Trophoblast cell (in vitro differentiated cells and primary cell): ENCODE data around the gene APOBEC3C.

ENCODE experiments used
- DNase-seq, 2 donors: peaks; one replicate each; pipeline ENCODE4 v3.0.0-alpha.2; 2016
- H2AFZ ChIP-seq: 2 replicates; pipeline ENCODE4 v1.6.1; 2013; ENCODE audit warnings: low read length, moderate library complexity, mild to moderate bottlenecking; ENCODE audit not compliant: insufficient read depth, poor library complexity
- H2AK5ac ChIP-seq: 2 replicates; pipeline ENCODE4 v1.6.1; 2013; ENCODE audit warnings: mild to moderate bottlenecking, low read length
- H2BK120ac ChIP-seq: 2 replicates; pipeline ENCODE4 v1.6.1; 2013; ENCODE audit warnings: low read length, mild to moderate bottlenecking, moderate library complexity; ENCODE audit not compliant: insufficient read depth, poor library complexity
- H2BK12ac ChIP-seq: 2 replicates; pipeline ENCODE4 v1.6.1; 2013; ENCODE audit warnings: mild to moderate bottlenecking, low read length, moderate library complexity
- H2BK5ac ChIP-seq: 2 replicates; pipeline ENCODE4 v1.6.1; 2013; ENCODE audit warnings: low read length, low read depth, moderate library complexity, mild to moderate bottlenecking; ENCODE audit not compliant: poor library complexity
- H3K14ac ChIP-seq: 2 replicates; pipeline ENCODE4 v1.6.1; 2013; ENCODE audit warnings: mild to moderate bottlenecking, low read length
- H3K18ac ChIP-seq: 2 replicates; pipeline ENCODE4 v1.6.1; 2013; ENCODE audit warnings: mild to moderate bottlenecking, low read length
- H3K23ac ChIP-seq: 2 replicates; pipeline ENCODE4 v1.6.1; 2013; ENCODE audit warnings: low read length
- H3K27ac ChIP-seq: 2 replicates; pipeline ENCODE4 v1.5.1; 2013; ENCODE audit warnings: low read depth, mild to moderate bottlenecking, inconsistent platforms, low read length, moderate library complexity
- H3K27me3 ChIP-seq: 2 replicates; pipeline ENCODE4 v1.6.1; 2013; ENCODE audit warnings: inconsistent platforms, mild to moderate bottlenecking, low read length, moderate library complexity; ENCODE audit not compliant: insufficient read depth
- H3K36me3 ChIP-seq, 2 experiments: 1 replicate in 1 of 2; 2 replicates in 1 of 2; pipeline ENCODE4 v1.6.1; 2013; ENCODE audit warnings: low read length in 2 of 2, mild to moderate bottlenecking in 2 of 2, moderate library complexity in 1 of 2; ENCODE audit not compliant: insufficient read depth in 2 of 2, control insufficient read depth in 1 of 2
- H3K4ac ChIP-seq: 2 replicates; pipeline ENCODE4 v1.6.1; 2013; ENCODE audit warnings: low read depth, mild to moderate bottlenecking, low read length, moderate library complexity
- H3K4me1 ChIP-seq, 2 experiments: 1 replicate in 1 of 2; 2 replicates in 1 of 2; pipeline ENCODE4 v1.6.1; 2013; ENCODE audit warnings: low read length in 2 of 2, mild to moderate bottlenecking in 2 of 2, moderate library complexity in 1 of 2; ENCODE audit not compliant: insufficient read depth in 2 of 2, control insufficient read depth in 1 of 2
- H3K4me2 ChIP-seq: 2 replicates; pipeline ENCODE4 v1.6.1; 2013; ENCODE audit warnings: inconsistent platforms, mild to moderate bottlenecking, low read length, moderate library complexity
- H3K4me3 ChIP-seq: 2 replicates; pipeline ENCODE4 v1.5.1; 2013; ENCODE audit warnings: mild to moderate bottlenecking, low read depth, low read length, inconsistent platforms
- H3K79me1 ChIP-seq: one replicate; pipeline ENCODE4 v1.6.1; 2013; ENCODE audit warnings: low read length
- H3K79me2 ChIP-seq: 2 replicates; pipeline ENCODE4 v1.6.1; 2013; ENCODE audit warnings: low read length, mild to moderate bottlenecking; ENCODE audit not compliant: control insufficient read depth, insufficient read depth, poor library complexity
- H3K9ac ChIP-seq: 2 replicates; pipeline ENCODE4 v1.6.1; 2013; ENCODE audit warnings: mild to moderate bottlenecking, low read length
- H3K9me3 ChIP-seq: 2 replicates; pipeline ENCODE4 v1.6.1; 2013; ENCODE audit warnings: low read depth, mild to moderate bottlenecking, control low read depth, inconsistent platforms, low read length; ENCODE audit not compliant: insufficient read depth
- H4K12ac ChIP-seq: 2 replicates; pipeline ENCODE4 v1.6.1; 2013; ENCODE audit warnings: low read depth, mild to moderate bottlenecking, low read length, moderate library complexity
- H4K8ac ChIP-seq: 2 replicates; pipeline ENCODE4 v1.6.1; 2013; ENCODE audit warnings: low read depth, mild to moderate bottlenecking, low read length, moderate library complexity
- H4K91ac ChIP-seq: one replicate; pipeline ENCODE4 v1.6.1; 2013; ENCODE audit warnings: low read depth, mild to moderate bottlenecking, low read length, moderate library complexity
- WGBS: extraction: QIAGEN DNeasy Blood & Tissue Kit; methylation state at CpG from one replicate; pipeline ENCODE4 v1.1.7; 2013; ENCODE audit warnings: missing lambda C conversion rate; ENCODE audit not compliant: insufficient read length, insufficient coverage; ENCODE audit errors: extremely low coverage; 5-methylcytosine and 5-hydroxymethylcytosine counted together

The APOBEC3C gene

DNA sequence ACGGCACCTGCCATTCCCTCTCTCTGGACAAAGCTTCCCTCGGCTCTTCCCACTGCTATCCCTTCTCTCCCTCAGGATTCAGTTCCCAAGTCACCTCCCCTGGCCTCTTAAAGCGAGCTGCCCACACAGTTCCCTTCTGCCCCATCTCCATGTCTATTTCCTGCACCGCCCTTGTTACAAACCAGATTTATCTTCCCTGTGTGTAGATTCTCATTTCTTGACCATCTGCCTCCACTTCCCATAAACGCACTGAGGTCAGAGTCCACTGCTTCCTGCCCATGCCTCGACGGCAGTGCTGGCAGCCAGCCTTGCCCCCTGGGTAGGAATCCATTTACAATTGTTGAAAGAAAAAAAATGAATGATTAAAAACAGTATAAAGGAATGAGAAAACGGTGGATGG, 43.5 kb upstream of the APOBEC3C start:
- H3K79me2 ChIP-seq: no peaks in the 10 kb centered on the region
- no peaks in the 10 kb centered on the region for H3K4me1 ChIP-seq
- H2AFZ ChIP-seq: no peak overlapping the region
- no peak overlapping the region for H3K27ac ChIP-seq
- no peak overlapping the region for H4K12ac ChIP-seq
- no peak overlapping the region for H3K14ac ChIP-seq
- H2BK5ac ChIP-seq: no peak overlapping the region
- 100% methylated on average over 1 of the region's 8 CpGs for WGBS
- H2BK120ac ChIP-seq: no peak overlapping the region
- no peak overlapping the region for H3K9ac ChIP-seq
- no peak overlapping the region for H2BK12ac ChIP-seq
- no peak overlapping the region for H3K4me3 ChIP-seq
- H2AK5ac ChIP-seq: no peak overlapping the region
- H3K36me3 ChIP-seq: no peaks in the 10 kb centered on the region
- H3K27me3 ChIP-seq: no peaks in the 10 kb centered on the region
- no peak overlapping the region for H3K18ac ChIP-seq
- no peaks in the 10 kb centered on the region for H3K79me1 ChIP-seq
- no peaks in the 10 kb centered on the region for H3K9me3 ChIP-seq
- no peak overlapping the region for H3K4me2 ChIP-seq
- no peak overlapping the region for H4K91ac ChIP-seq
- H4K8ac ChIP-seq: no peak overlapping the region
- DNase-seq: no peak
- H3K4ac ChIP-seq: no peak overlapping the region
- no peak overlapping the region for H3K23ac ChIP-seq

- Histone ChIP-seq H2AFZ (no peak overlapping the region), H3K4ac (no peak overlapping the region), H3K18ac (no peak overlapping the region), H3K14ac (no peak overlapping the region), H3K79me1 (no peaks in the 10 kb centered on the region), H3K9me3 (peaks cover 3% of the 10 kb centered on the region), H3K9ac (no peak overlapping the region), H2BK5ac (no peak overlapping the region), H4K12ac (no peak overlapping the region), H3K79me2 (no peaks in the 10 kb centered on the region), H2AK5ac (no peak overlapping the region), H3K27ac (no peak overlapping the region), H4K8ac (no peak overlapping the region), H3K4me2 (no peak overlapping the region), H3K4me1 (no peaks in the 10 kb centered on the region), H3K36me3 (no peaks in the 10 kb centered on the region), H3K4me3 (no peak overlapping the region), H2BK120ac (no peak overlapping the region), H2BK12ac (no peak overlapping the region), H4K91ac (no peak overlapping the region), H3K27me3 (no peaks in the 10 kb centered on the region), H3K23ac (no peak overlapping the region)
- DNase-seq: no peak
- no CpG with 5 or more reads among the region's 5 CpGs for WGBS
These were observed 42.9 kb upstream of the APOBEC3C start for GRCh38 chr22:38971202-38971601.

DNA sequence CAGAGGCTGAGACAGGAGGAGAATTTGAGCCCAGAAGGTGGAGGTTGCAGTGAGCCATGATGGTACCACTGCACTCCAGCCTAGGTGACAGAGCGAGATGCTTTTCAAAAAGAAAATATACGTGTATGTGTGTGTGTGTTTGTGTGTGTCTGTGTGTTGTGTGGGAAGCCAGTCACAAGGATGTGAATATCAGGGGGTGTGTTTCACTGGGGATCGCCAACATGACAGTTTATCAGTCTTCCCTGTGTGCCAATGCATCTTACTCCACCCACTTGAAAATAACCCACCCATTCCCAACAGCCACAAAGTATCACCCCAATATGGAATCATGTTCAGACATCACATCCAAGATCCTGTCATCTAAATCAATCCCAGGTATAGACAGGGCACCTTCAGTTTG, 42.3 kb upstream of the APOBEC3C start:
- no peak overlapping the region for H3K9ac ChIP-seq
- H2AK5ac ChIP-seq: no peak overlapping the region
- H3K79me1 ChIP-seq: no peaks in the 10 kb centered on the region
- no peak overlapping the region for H2AFZ ChIP-seq
- no peak overlapping the region for H3K4me3 ChIP-seq
- no peak overlapping the region for H4K91ac ChIP-seq
- no CpG with 5 or more reads among the region's 3 CpGs for WGBS
- H3K4me1 ChIP-seq: no peaks in the 10 kb centered on the region
- no peak overlapping the region for H3K4ac ChIP-seq
- no peak overlapping the region for H4K12ac ChIP-seq
- no peaks in the 10 kb centered on the region for H3K79me2 ChIP-seq
- DNase-seq: no peak
- H2BK5ac ChIP-seq: no peak overlapping the region
- H3K27me3 ChIP-seq: no peaks in the 10 kb centered on the region
- H3K36me3 ChIP-seq: no peaks in the 10 kb centered on the region
- H3K23ac ChIP-seq: no peak overlapping the region
- H3K27ac ChIP-seq: no peak overlapping the region
- no peak overlapping the region for H2BK120ac ChIP-seq
- H3K18ac ChIP-seq: no peak overlapping the region
- no peak overlapping the region for H4K8ac ChIP-seq
- H3K9me3 ChIP-seq: peaks cover 3% of the 10 kb centered on the region
- no peak overlapping the region for H3K4me2 ChIP-seq
- H3K14ac ChIP-seq: no peak overlapping the region
- no peak overlapping the region for H2BK12ac ChIP-seq

DNA sequence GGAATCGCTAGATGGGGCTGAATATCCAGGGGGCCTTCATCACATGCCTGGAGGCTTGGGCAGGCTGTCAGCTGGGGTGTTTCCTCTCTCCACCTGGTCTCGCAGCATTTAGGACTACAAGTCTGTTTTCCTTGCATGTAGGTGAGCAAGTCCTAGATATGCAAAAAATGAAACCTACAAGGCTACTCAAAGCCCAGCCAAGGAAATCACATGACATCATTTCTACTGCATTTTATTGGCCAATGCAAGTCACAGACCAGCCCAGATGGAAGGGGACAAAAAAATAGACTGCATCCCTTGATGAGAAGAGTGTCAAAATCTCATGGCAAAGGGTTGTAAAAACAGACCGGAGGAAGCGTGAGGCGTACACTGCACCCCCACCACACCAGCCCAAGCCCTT, 41.5 kb upstream of the APOBEC3C start:
- Histone ChIP-seq H3K4me3 (no peak overlapping the region), H4K8ac (no peak overlapping the region), H3K9ac (no peak overlapping the region), H2BK120ac (no peak overlapping the region), H3K36me3 (no peaks in the 10 kb centered on the region), H3K79me2 (no peaks in the 10 kb centered on the region), H3K79me1 (no peaks in the 10 kb centered on the region), H3K18ac (no peak overlapping the region), H3K4me2 (no peak overlapping the region), H2BK5ac (no peak overlapping the region), H3K27me3 (no peaks in the 10 kb centered on the region), H3K14ac (no peak overlapping the region), H3K9me3 (peaks cover 3% of the 10 kb centered on the region), H2AK5ac (no peak overlapping the region), H2AFZ (no peak overlapping the region), H4K12ac (no peak overlapping the region), H4K91ac (no peak overlapping the region), H3K27ac (no peak overlapping the region), H3K4me1 (no peaks in the 10 kb centered on the region), H2BK12ac (no peak overlapping the region), H3K4ac (no peak overlapping the region), H3K23ac (no peak overlapping the region)
- WGBS: no CpG with 5 or more reads among the region's 5 CpGs
- DNase-seq: peak in 1 of 2 donors; percentile 16
